NCI-H82 treated with DMSO at 0.1 percent for 48 hours (cell line): Measurements from ENCODE around the gene MIPEP.

Experiments
- DNase-seq: peaks from one replicate; lab custom pipeline; 2025; ENCODE audit not compliant: unreplicated experiment; lab: John Stamatoyannopoulos, UW

The MIPEP gene

GRCh38 chr13:23688336-23688735, 200.9 kb downstream of the MIPEP start:
- DNase-seq, result no peak

GRCh38 chr13:23687614-23688013, 201.6 kb downstream of the MIPEP start:
- no peak for DNase-seq

GRCh38 chr13:23686948-23687347, 202.3 kb downstream of the MIPEP start:
- no peak for DNase-seq

- DNase-seq, result peak; percentile 32
Observed at GRCh38 chr13:23685416-23685815, 203.8 kb downstream of the MIPEP start.

- DNase-seq, result no peak
Observed at GRCh38 chr13:23684647-23685046, 204.6 kb downstream of the MIPEP start.

GRCh38 chr13:23683084-23683483, 206.1 kb downstream of the MIPEP start:
- no peak for DNase-seq

- no peak for DNase-seq
Observed at GRCh38 chr13:23680845-23681669, 208.1 kb downstream of the MIPEP start.
